SU-DHL-6 (cell line): ENCODE results near the gene URM1.

Source experiments
- H2AFZ ChIP-seq: fragments of 200-600 bp; sonication (generic); 2 replicates; pipeline ENCODE4 v1.6.1; 2014; ENCODE audit warnings: low read depth, mild to moderate bottlenecking, moderate library complexity, mixed read lengths, antibody characterized with exemption, low read length; ENCODE audit not compliant: severe bottlenecking
- H3F3A ChIP-seq: fragments of 200-600 bp; shearing (Covaris generic); 2 replicates; pipeline ENCODE4 v1.6.0; 2016; ENCODE audit warnings: antibody characterized with exemption, mild to moderate bottlenecking; ENCODE audit not compliant: insufficient read depth
- H3K27ac ChIP-seq: fragments of 200-600 bp; sonication (generic); 2 replicates; pipeline ENCODE4 v1.5.1; 2016; ENCODE audit warnings: low read depth, mild to moderate bottlenecking, low read length, moderate library complexity, mixed read lengths
- H3K27me3 ChIP-seq: fragments of 200-600 bp; sonication (generic), shearing (Covaris generic); 2 replicates; pipeline ENCODE4 v1.6.0; 2014; ENCODE audit warnings: mild to moderate bottlenecking, low read length
- H3K36me3 ChIP-seq: fragments of 200-600 bp; sonication (generic); 2 replicates; pipeline ENCODE4 v1.6.1; 2014; ENCODE audit warnings: mild to moderate bottlenecking, low read length, mixed read lengths
- H3K4me2 ChIP-seq: fragments of 300-600, 200-600 bp; shearing (Covaris generic), sonication (generic); 2 replicates; pipeline ENCODE4 v1.6.0; 2014; ENCODE audit warnings: low read length, low read depth, mild to moderate bottlenecking; ENCODE audit not compliant: poor library complexity, severe bottlenecking
- H3K4me3 ChIP-seq: fragments of 200-600 bp; sonication (generic); 2 replicates; pipeline ENCODE4 v1.5.1; 2014; ENCODE audit warnings: antibody characterized with exemption, low read length, mild to moderate bottlenecking, mixed read lengths; ENCODE audit not compliant: insufficient read depth, poor library complexity, severe bottlenecking
- H3K79me2 ChIP-seq: fragments of 200-600 bp; sonication (generic); 2 replicates; pipeline ENCODE4 v1.6.1; 2014; ENCODE audit warnings: mild to moderate bottlenecking, low read length, moderate library complexity; ENCODE audit not compliant: insufficient read depth
- H3K9ac ChIP-seq: fragments of 200-600 bp; sonication (generic); 2 replicates; pipeline ENCODE4 v1.7.0; 2014; ENCODE audit warnings: mild to moderate bottlenecking, low read length
- H3K9me2 ChIP-seq: fragments of 200-600 bp; sonication (generic); replicated peaks from 2 replicates; pipeline ENCODE4 v1.6.1; 2014; ENCODE audit warnings: low read length; ENCODE audit not compliant: insufficient read depth
- H3K9me3 ChIP-seq: fragments of 200-600 bp; sonication (generic); 2 replicates; pipeline ENCODE4 v1.6.1; 2014; ENCODE audit warnings: low read length, mixed read lengths; ENCODE audit not compliant: insufficient read depth
- H4K20me1 ChIP-seq: fragments of 200-600 bp; sonication (generic); 2 replicates; pipeline ENCODE4 v1.6.1; 2014; ENCODE audit warnings: low read depth, mild to moderate bottlenecking, antibody characterized with exemption, low read length, moderate library complexity, mixed read lengths
- CTCF ChIP-seq: fragments of 200-600 bp; sonication (generic); IDR thresholded peaks from one replicate; pipeline ENCODE4 v1.5.1; 2017; ENCODE audit warnings: antibody characterized with exemption, mild to moderate bottlenecking, low read length, moderate library complexity; ENCODE audit not compliant: insufficient read depth, poor library complexity, severe bottlenecking
- EZH2phosphoT487 ChIP-seq: fragments of 200-600 bp; sonication (generic), shearing (Covaris generic); conservative IDR thresholded peaks from 2 replicates; pipeline ENCODE4 v1.6.1; 2018; ENCODE audit warnings: mild to moderate bottlenecking, antibody characterized with exemption, low read length, moderate library complexity, mixed read lengths

The URM1 gene

GRCh38 chr9:128370752-128371629 lies at the start of gene URM1:
Gene URM1 (plus strand): TSS chr9:128371374. CDS start chr9:128371381, 7 bp downstream.
- H3K27me3 ChIP-seq: no peaks in the 10 kb centered on the region
- peak within 1 kb of the TSS; percentile 88 for H2AFZ ChIP-seq
- H3K9me3 ChIP-seq: no peaks in the 10 kb centered on the region
- peak within 1 kb of the TSS; percentile 90 for H3K9ac ChIP-seq
- no peaks in the 10 kb centered on the region for H4K20me1 ChIP-seq
- TF ChIP-seq CTCF: no peak
- no peak for TF ChIP-seq EZH2phosphoT487
- H3F3A ChIP-seq: no peaks in the 10 kb centered on the region
- peak within 1 kb of the TSS; percentile 99 for H3K4me3 ChIP-seq
- no peaks in the 10 kb centered on the region for H3K9me2 ChIP-seq
- H3K36me3 ChIP-seq: no peaks in the 10 kb centered on the region
- peak within 1 kb of the TSS; percentile 22; the same call in 1 of the 2 replicates for H3K27ac ChIP-seq
- H3K79me2 ChIP-seq: peaks cover 44% of the 10 kb centered on the region
- H3K4me2 ChIP-seq: peak within 1 kb of the TSS; percentile 89

GRCh38 chr9:128321879-128322403 lies 49.2 kb upstream of the URM1 start:
- Histone ChIP-seq H3K27ac (peak overlapping the region; percentile 79; the same call in 1 of the 2 replicates), H3K79me2 (peaks cover 28% of the 10 kb centered on the region)

GRCh38 chr9:128322404-128323211 lies 48.6 kb upstream of the URM1 start, which contains the start of the genes COQ4 and TRUB2:
Gene COQ4 (plus strand): TSS chr9:128322839. CDS start chr9:128322859, 20 bp downstream.
Gene TRUB2 (minus strand): TSS chr9:128322447. CDS start chr9:128322408, 39 bp downstream.
- Histone ChIP-seq H2AFZ (peak within 1 kb of the TSS; percentile 89), H3K79me2 (peaks cover 28% of the 10 kb centered on the region), H3K36me3 (no peaks in the 10 kb centered on the region), H3K9me2 (no peaks in the 10 kb centered on the region), H3K27ac (peak within 1 kb of the TSS; percentile 79), H4K20me1 (no peaks in the 10 kb centered on the region), H3K4me2 (peak within 1 kb of the TSS; percentile 72), H3K4me3 (peak within 1 kb of the TSS; percentile 95), H3K9me3 (no peaks in the 10 kb centered on the region), H3K27me3 (no peaks in the 10 kb centered on the region), H3K9ac (peak within 1 kb of the TSS; percentile 71), H3F3A (no peaks in the 10 kb centered on the region)
- TF ChIP-seq EZH2phosphoT487: no peak
- TF ChIP-seq CTCF: no peak

More at GRCh38 chr9:128321879-128322403, 49.2 kb upstream of the URM1 start:
- Histone ChIP-seq H3K9me3 (no peaks in the 10 kb centered on the region), H3K36me3 (no peaks in the 10 kb centered on the region), H3K4me2 (peak overlapping the region; percentile 72), H4K20me1 (no peaks in the 10 kb centered on the region), H2AFZ (peak overlapping the region; percentile 89), H3K9ac (peak overlapping the region; percentile 71), H3K9me2 (no peaks in the 10 kb centered on the region), H3F3A (no peaks in the 10 kb centered on the region), H3K27me3 (no peaks in the 10 kb centered on the region), H3K4me3 (peak overlapping the region; percentile 95)
- no peak for TF ChIP-seq EZH2phosphoT487
- TF ChIP-seq CTCF: no peak
